ENCODE measurements around the gene FAM174C.

Gene FAM174C

GRCh38 chr19:1236576-1236975, 38.8 kb upstream of the FAM174C start:
- no peaks in the 10 kb centered on the region for H3K27me3 ChIP-seq (ENCODE audit: insufficient read depth, low read depth, severe bottlenecking)
- TF ChIP-seq CTCF (IDR thresholded peaks at IDR 0.05; ENCODE audit: low read depth, low read length), result no peak
- peak overlapping the region; percentile 80 for H3K4me3 ChIP-seq (ENCODE audit: low read depth, low read length)
- no peak for DNase-seq
- H3K27ac ChIP-seq, result no peak overlapping the region
- H3K9me3 ChIP-seq (ENCODE audit: severe bottlenecking), result no peaks in the 10 kb centered on the region
- peaks cover 10% of the 10 kb centered on the region for H3K36me3 ChIP-seq

- no peaks in the 10 kb centered on the region for H3K9me3 ChIP-seq (ENCODE audit: severe bottlenecking)
- no peak for DNase-seq
- no peak overlapping the region for H3K27ac ChIP-seq
- H3K4me3 ChIP-seq (ENCODE audit: low read depth, low read length), result peak overlapping the region; percentile 80
- no peaks in the 10 kb centered on the region for H3K27me3 ChIP-seq (ENCODE audit: insufficient read depth, low read depth, severe bottlenecking)
- no peak for TF ChIP-seq CTCF (IDR thresholded peaks at IDR 0.05; ENCODE audit: low read depth, low read length)
- peaks cover 10% of the 10 kb centered on the region for H3K36me3 ChIP-seq
Measured at GRCh38 chr19:1237027-1237659, 38.2 kb upstream of the FAM174C start.

GRCh38 chr19:1237754-1238368, 37.5 kb upstream of the FAM174C start, which contains the start of gene CBARP:
Gene CBARP (minus strand): TSS chr19:1238005. CDS start chr19:1236100, 1,905 bp downstream.
- Histone ChIP-seq H3K4me3 (ENCODE audit: low read depth, low read length) (peak within 1 kb of the TSS; percentile 80), H3K27me3 (ENCODE audit: insufficient read depth, low read depth, severe bottlenecking) (no peaks in the 10 kb centered on the region), H3K27ac (no peak within 1 kb of the TSS), H3K36me3 (peaks cover 8% of the 10 kb centered on the region), H3K9me3 (ENCODE audit: severe bottlenecking) (no peaks in the 10 kb centered on the region)
- TF ChIP-seq CTCF (IDR thresholded peaks at IDR 0.05; ENCODE audit: low read depth, low read length), result no peak
- DNase-seq, result no peak

- Histone ChIP-seq H3K4me3 (ENCODE audit: low read depth, low read length) (peak overlapping the region; percentile 38), H3K27ac (no peak overlapping the region), H3K27me3 (ENCODE audit: insufficient read depth, low read depth, severe bottlenecking) (no peaks in the 10 kb centered on the region), H3K9me3 (ENCODE audit: severe bottlenecking) (no peaks in the 10 kb centered on the region), H3K36me3 (peaks cover 16% of the 10 kb centered on the region)
- TF ChIP-seq CTCF (IDR thresholded peaks at IDR 0.05; ENCODE audit: low read depth, low read length), result no peak
- no peak for DNase-seq
Measured at GRCh38 chr19:1238369-1239303, 36.7 kb upstream of the FAM174C start.

GRCh38 chr19:1239420-1239795, 35.9 kb upstream of the FAM174C start:
- H3K4me3 ChIP-seq (ENCODE audit: low read depth, low read length), result peak overlapping the region; percentile 55
- TF ChIP-seq CTCF (IDR thresholded peaks at IDR 0.05; ENCODE audit: low read depth, low read length), result no peak
- no peak overlapping the region; the same call in 1 of the 2 replicates for H3K27ac ChIP-seq

More at GRCh38 chr19:1239420-1239795, 35.9 kb upstream of the FAM174C start:
- Histone ChIP-seq H3K27me3 (ENCODE audit: insufficient read depth, low read depth, severe bottlenecking) (no peaks in the 10 kb centered on the region), H3K9me3 (ENCODE audit: severe bottlenecking) (no peaks in the 10 kb centered on the region), H3K36me3 (peaks cover 20% of the 10 kb centered on the region)
- no peak for DNase-seq

Data from WERI-Rb-1 (cell line).